Activated CD8-positive, alpha-beta memory T cell treated with anti-CD3 and anti-CD28 coated beads, Interleukin-2, amount 10 ng/mL, durations not matched to agents 7 days and 5 days (primary cell): ENCODE results near the gene FAM124A. TPM values are rescaled to one million over a fixed set of nuclear protein-coding genes. Genes with fewer than 3 reads are reported as not detected.

Source experiments
- ATAC-seq: fragments of 150-1000 bp; cut with Tn5 transposase; one replicate; pipeline ENCODE4 v1.10.0; 2021; ENCODE audit warnings: moderate library complexity
- CTCF ChIA-PET: fragments of 350-600 bp; sonication (Branson Sonifier 250); formaldehyde crosslinking; loops from one replicate; lab custom pipeline; 2021; ENCODE audit warnings: antibody characterized with exemption; lab: Charles Lee
- DNase-seq: peaks from one replicate; pipeline ENCODE4 v3.0.0-alpha.2; 2020
- H3K27ac Mint-ChIP-seq: one replicate; pipeline ENCODE4 v1.8.0; 2021; ENCODE audit warnings: mild to moderate bottlenecking, mixed read lengths
- H3K27me3 Mint-ChIP-seq: one replicate; pipeline ENCODE4 v1.8.0; 2021; ENCODE audit warnings: mixed read lengths
- H3K36me3 Mint-ChIP-seq: one replicate; pipeline ENCODE4 v1.8.0; 2021; ENCODE audit warnings: mild to moderate bottlenecking, mixed read lengths
- H3K4me1 Mint-ChIP-seq: one replicate; pipeline ENCODE4 v1.8.0; 2021; ENCODE audit warnings: mixed read lengths
- H3K4me3 Mint-ChIP-seq: one replicate; pipeline ENCODE4 v1.8.0; 2021; ENCODE audit warnings: mild to moderate bottlenecking, moderate library complexity, mixed read lengths
- H3K9me3 Mint-ChIP-seq: one replicate; pipeline ENCODE4 v1.8.0; 2022; ENCODE audit warnings: low read depth, mixed read lengths
- total RNA-seq, 2 experiments: library from RNA; stranded (reverse); gene quantifications; one replicate each; pipeline ENCODE4 v1.2.3, GENCODE V29; 2021

The FAM124A gene
- total RNA-seq, 2 experiments from 2014 or later: 0.09 to 0.26 TPM

DNA sequence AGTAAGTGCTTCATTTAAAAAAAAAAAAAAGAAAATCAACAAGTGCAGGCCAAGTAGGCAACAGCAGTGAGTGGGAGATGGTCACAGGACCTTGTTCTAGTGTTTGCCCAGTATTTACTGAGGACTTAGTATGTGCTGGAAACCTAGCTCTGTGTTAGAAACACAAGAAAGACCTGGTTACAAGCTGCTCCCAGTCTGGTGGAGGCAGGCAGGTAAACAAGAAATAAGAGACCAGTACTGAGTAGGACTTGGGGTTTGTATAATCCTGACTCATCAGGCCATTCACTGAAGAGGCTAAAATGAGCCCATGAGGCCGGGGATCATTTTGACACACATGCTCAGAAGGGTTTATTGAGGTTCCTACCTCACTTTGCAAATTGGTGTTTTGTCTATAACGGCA is 95.8 kb downstream of the FAM124A start:
- no peak overlapping the region for H3K27ac Mint-ChIP-seq
- ATAC-seq (no peak), DNase-seq (no peak)
- no peaks in the 10 kb centered on the region for H3K4me1 Mint-ChIP-seq
- H3K27me3 Mint-ChIP-seq: peaks cover 4% of the 10 kb centered on the region
- no peaks in the 10 kb centered on the region for H3K36me3 Mint-ChIP-seq
- CTCF ChIA-PET: interaction anchor here (0.6 to 1.4 kb wide), 2 partner anchors 32 to 34 kb away, joined by 3 to 5 read pairs; no protein-coding TSS in a partner anchor
- no peak overlapping the region for H3K4me3 Mint-ChIP-seq
- no peaks in the 10 kb centered on the region for H3K9me3 Mint-ChIP-seq

GRCh38 chr13:51318876-51319275 is 96.7 kb downstream of the FAM124A start:
- Mint-ChIP-seq H3K4me3 (no peak overlapping the region), H3K27me3 (no peaks in the 10 kb centered on the region), H3K4me1 (no peaks in the 10 kb centered on the region), H3K9me3 (no peaks in the 10 kb centered on the region), H3K36me3 (no peaks in the 10 kb centered on the region), H3K27ac (no peak overlapping the region)
- ATAC-seq (no peak), DNase-seq (no peak)
- CTCF ChIA-PET: interaction anchor here (0.6 to 1.4 kb wide), 2 partner anchors 33 to 34 kb away, joined by 3 to 5 read pairs; no protein-coding TSS in a partner anchor

DNA sequence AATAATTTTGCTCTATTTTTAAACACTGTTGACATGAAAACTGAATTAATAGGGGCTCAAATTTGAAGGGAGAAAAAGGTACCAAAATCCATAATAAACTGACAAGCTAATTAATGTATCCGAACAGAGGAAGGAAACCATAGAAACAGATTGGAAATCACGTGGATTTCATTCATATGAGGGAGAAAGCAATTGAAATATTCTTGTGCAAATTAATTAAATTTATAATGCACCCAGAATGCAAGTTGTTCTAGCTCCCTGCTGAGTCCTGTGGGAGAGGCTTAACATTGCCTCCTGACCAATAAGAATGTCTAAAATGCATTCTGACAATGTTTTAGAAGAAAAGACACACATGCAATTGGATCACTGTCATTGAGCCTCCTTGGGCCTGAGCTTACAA is 99.6 kb downstream of the FAM124A start:
- Mint-ChIP-seq H3K4me3 (no peak overlapping the region), H3K9me3 (no peaks in the 10 kb centered on the region), H3K4me1 (no peaks in the 10 kb centered on the region), H3K27me3 (no peaks in the 10 kb centered on the region), H3K27ac (no peak overlapping the region), H3K36me3 (no peaks in the 10 kb centered on the region)
- CTCF ChIA-PET: no interaction called here
- ATAC-seq: no peak
- no peak for DNase-seq

DNA sequence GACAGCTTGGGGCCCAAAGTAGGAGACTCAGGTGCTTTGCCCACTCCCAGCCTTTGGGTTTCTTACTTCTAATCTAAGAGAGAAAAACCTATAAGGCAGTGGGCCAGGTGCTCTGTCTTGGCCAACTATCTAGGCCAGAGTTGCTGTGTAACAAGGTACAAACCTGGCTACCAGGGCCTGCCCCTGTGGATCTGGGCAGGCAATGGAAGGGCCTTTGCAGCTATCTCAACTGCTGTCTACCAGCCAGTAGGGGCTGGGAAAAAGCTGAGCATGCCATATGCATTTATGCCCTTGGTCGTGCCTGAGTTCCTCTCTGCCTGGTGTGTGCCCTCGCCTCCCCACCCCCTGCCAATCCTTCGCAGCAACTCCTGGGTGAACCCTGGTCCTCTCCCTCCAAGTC is 100.6 kb downstream of the FAM124A start:
- no peak for ATAC-seq
- H3K27ac Mint-ChIP-seq: no peak overlapping the region
- H3K36me3 Mint-ChIP-seq: no peaks in the 10 kb centered on the region
- CTCF ChIA-PET: no interaction called here
- DNase-seq: no peak
- no peaks in the 10 kb centered on the region for H3K9me3 Mint-ChIP-seq
- no peaks in the 10 kb centered on the region for H3K4me1 Mint-ChIP-seq
- H3K27me3 Mint-ChIP-seq: no peaks in the 10 kb centered on the region
- H3K4me3 Mint-ChIP-seq: no peak overlapping the region

DNA sequence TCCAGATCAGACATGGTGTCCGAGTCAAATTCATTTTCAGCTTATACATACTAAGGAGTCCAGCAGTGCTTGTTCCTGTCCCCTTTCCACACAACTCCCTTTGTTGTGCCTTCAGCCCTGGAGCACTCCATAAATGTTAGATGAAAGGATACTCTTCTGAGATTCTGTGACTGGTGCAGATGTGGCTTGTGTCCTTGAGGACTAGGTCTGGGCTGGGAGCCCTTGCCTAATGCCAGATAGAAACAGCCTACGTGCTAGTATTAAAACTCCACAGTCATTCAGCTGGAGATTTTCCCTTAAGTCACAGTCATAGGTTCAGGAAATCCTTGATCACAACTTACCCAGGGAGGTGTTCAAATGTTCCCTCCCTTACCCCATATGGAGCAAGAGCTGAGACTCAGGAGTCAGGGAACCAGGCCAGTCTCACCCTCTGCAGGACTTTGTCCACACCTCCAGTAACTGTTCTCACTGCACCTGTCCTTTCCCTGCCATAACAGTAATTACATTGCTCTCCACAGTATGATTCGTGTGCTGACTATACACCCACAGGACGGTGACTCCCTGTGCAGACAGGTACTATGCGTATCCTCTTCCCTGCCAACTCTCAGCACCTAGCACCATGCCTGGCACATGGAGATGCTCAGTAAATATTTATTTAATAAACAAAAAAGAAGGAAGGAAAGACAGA is 101.8 kb downstream of the FAM124A start:
- no peaks in the 10 kb centered on the region for H3K4me1 Mint-ChIP-seq
- no peaks in the 10 kb centered on the region for H3K9me3 Mint-ChIP-seq

GRCh38 chr13:51324714-51325420 is 102.7 kb downstream of the FAM124A start:
- CTCF ChIA-PET: no interaction called here
- H3K27me3 Mint-ChIP-seq: no peaks in the 10 kb centered on the region
- H3K4me3 Mint-ChIP-seq: no peak overlapping the region
- no peaks in the 10 kb centered on the region for H3K9me3 Mint-ChIP-seq
- DNase-seq (no peak), ATAC-seq (no peak)
- no peak overlapping the region for H3K27ac Mint-ChIP-seq
- no peaks in the 10 kb centered on the region for H3K36me3 Mint-ChIP-seq
- no peaks in the 10 kb centered on the region for H3K4me1 Mint-ChIP-seq

More for the DNA sequence above, 101.8 kb downstream of the FAM124A start:
- DNase-seq (no peak), ATAC-seq (no peak)
- Mint-ChIP-seq H3K4me3 (no peak overlapping the region), H3K27me3 (no peaks in the 10 kb centered on the region), H3K27ac (no peak overlapping the region), H3K36me3 (no peaks in the 10 kb centered on the region)
- CTCF ChIA-PET: no interaction called here

DNA sequence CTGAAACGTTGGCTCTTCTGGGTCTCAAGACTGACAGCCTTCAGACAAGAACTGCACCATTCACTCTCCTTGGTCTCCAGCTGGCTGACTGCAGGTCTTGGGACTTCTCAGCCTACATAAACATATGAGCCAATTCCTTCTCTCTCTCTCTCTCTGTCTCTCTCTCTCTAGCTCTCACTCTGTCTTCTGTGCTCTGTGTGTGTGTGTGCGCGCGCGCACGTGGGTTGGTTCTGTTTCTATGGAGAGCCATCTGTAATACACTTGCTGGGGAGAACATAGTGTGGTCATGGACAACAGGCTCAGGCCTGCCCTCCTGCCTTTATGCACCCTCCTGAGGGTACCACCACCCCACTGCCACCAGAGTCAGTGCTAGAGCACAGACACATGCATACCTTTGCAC is 103.6 kb downstream of the FAM124A start:
- Mint-ChIP-seq H3K4me1 (peaks cover 4% of the 10 kb centered on the region), H3K4me3 (no peak overlapping the region), H3K36me3 (no peaks in the 10 kb centered on the region), H3K27ac (no peak overlapping the region), H3K27me3 (no peaks in the 10 kb centered on the region), H3K9me3 (no peaks in the 10 kb centered on the region)
- CTCF ChIA-PET: no interaction called here
- ATAC-seq (no peak), DNase-seq (no peak)

DNA sequence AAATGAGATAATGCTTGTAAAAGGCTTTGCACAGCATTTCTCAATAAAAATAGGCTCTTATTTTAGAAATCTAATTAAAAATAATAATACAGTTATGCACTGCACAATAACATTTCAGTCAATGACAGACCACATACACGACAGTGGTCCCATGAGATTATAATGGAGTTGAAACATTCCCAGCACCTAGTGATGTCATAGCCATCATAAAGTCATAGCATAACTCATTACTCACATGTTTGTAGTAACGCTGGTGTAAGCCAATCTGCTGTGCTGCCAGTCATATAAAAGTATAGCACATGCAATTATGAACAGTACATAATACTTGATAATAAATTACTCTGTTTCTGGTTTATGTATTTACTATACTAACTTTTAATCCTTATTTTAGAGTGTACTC is 104.6 kb downstream of the FAM124A start:
- Mint-ChIP-seq H3K9me3 (no peaks in the 10 kb centered on the region), H3K36me3 (no peaks in the 10 kb centered on the region), H3K27ac (no peak overlapping the region), H3K4me1 (peaks cover 11% of the 10 kb centered on the region), H3K27me3 (no peaks in the 10 kb centered on the region), H3K4me3 (no peak overlapping the region)
- CTCF ChIA-PET: no interaction called here
- ATAC-seq: no peak
- no peak for DNase-seq

GRCh38 chr13:51327961-51328360 is 105.8 kb downstream of the FAM124A start:
- peaks cover 15% of the 10 kb centered on the region for H3K4me1 Mint-ChIP-seq
- H3K27me3 Mint-ChIP-seq: peaks cover 4% of the 10 kb centered on the region
- CTCF ChIA-PET: no interaction called here
- H3K36me3 Mint-ChIP-seq: peaks cover 2% of the 10 kb centered on the region
- ATAC-seq (no peak), DNase-seq (no peak)
- no peaks in the 10 kb centered on the region for H3K9me3 Mint-ChIP-seq
- H3K27ac Mint-ChIP-seq: no peak overlapping the region
- H3K4me3 Mint-ChIP-seq: no peak overlapping the region

DNA sequence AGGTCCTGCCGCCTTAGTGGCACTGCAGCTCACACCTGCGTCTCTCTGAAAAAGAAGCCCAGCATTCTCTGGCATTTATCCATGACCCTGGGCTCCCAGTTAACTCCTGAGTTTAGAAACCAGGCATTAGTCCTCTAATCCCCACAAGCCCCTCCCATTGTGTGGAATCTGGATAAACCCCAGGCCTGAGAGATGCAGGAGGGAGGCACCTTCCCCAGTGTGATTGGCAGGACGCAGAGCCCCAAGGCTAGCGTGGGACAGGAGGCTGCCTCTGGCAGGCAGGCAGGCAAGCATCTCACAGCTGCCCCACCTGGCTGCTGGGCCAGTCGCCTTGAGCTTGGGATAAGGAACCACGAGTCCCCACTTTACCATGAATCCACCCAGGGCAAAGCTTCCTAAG is 106.3 kb downstream of the FAM124A start:
- CTCF ChIA-PET: no interaction called here
- H3K4me3 Mint-ChIP-seq: no peak overlapping the region

DNA sequence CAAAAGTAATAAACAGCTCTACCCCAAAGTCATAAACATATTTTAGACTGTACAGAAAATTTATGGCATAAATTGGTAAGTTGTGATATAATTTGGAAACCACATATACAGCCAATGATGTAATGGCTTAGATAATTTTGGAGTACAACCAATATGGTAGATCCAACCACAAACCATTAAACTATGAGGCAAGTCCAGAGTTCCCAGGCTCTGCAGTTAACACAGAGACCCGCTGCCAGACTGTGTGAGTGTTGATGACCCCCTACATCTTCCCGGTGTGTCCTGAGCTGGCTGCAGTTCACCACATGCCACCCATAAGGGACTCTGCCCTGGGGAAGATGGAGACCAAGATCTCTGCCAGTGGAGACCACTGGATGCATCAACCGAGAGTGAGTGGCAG is 107.4 kb downstream of the FAM124A start:
- Mint-ChIP-seq H3K27ac (no peak overlapping the region), H3K4me1 (peaks cover 19% of the 10 kb centered on the region), H3K9me3 (no peaks in the 10 kb centered on the region), H3K27me3 (peaks cover 5% of the 10 kb centered on the region), H3K36me3 (peaks cover 2% of the 10 kb centered on the region), H3K4me3 (no peak overlapping the region)
- no peak for DNase-seq
- CTCF ChIA-PET: no interaction called here
- ATAC-seq: no peak

More for the DNA sequence above, 106.3 kb downstream of the FAM124A start:
- ATAC-seq: no peak
- H3K9me3 Mint-ChIP-seq: no peaks in the 10 kb centered on the region
- peaks cover 2% of the 10 kb centered on the region for H3K36me3 Mint-ChIP-seq
- H3K4me1 Mint-ChIP-seq: peaks cover 19% of the 10 kb centered on the region
- DNase-seq: no peak
- no peak overlapping the region for H3K27ac Mint-ChIP-seq
- peaks cover 5% of the 10 kb centered on the region for H3K27me3 Mint-ChIP-seq

GRCh38 chr13:51330791-51331190 is 108.6 kb downstream of the FAM124A start:
- ATAC-seq (no peak), DNase-seq (no peak)
- CTCF ChIA-PET: no interaction called here
- no peaks in the 10 kb centered on the region for H3K9me3 Mint-ChIP-seq
- peaks cover 19% of the 10 kb centered on the region for H3K4me1 Mint-ChIP-seq
- peaks cover 9% of the 10 kb centered on the region for H3K27me3 Mint-ChIP-seq
- H3K27ac Mint-ChIP-seq: no peak overlapping the region
- H3K36me3 Mint-ChIP-seq: peaks cover 2% of the 10 kb centered on the region
- H3K4me3 Mint-ChIP-seq: no peak overlapping the region

GRCh38 chr13:51331354-51331861 is 109.2 kb downstream of the FAM124A start:
- no peak for DNase-seq
- H3K4me1 Mint-ChIP-seq: peaks cover 19% of the 10 kb centered on the region
- peaks cover 9% of the 10 kb centered on the region for H3K27me3 Mint-ChIP-seq
- H3K4me3 Mint-ChIP-seq: no peak overlapping the region
- ATAC-seq: no peak
- peaks cover 2% of the 10 kb centered on the region for H3K36me3 Mint-ChIP-seq
- CTCF ChIA-PET: no interaction called here
- H3K27ac Mint-ChIP-seq: no peak overlapping the region
- H3K9me3 Mint-ChIP-seq: no peaks in the 10 kb centered on the region
